ENCODE data around the gene PHF21A.

PHF21A gene

DNA sequence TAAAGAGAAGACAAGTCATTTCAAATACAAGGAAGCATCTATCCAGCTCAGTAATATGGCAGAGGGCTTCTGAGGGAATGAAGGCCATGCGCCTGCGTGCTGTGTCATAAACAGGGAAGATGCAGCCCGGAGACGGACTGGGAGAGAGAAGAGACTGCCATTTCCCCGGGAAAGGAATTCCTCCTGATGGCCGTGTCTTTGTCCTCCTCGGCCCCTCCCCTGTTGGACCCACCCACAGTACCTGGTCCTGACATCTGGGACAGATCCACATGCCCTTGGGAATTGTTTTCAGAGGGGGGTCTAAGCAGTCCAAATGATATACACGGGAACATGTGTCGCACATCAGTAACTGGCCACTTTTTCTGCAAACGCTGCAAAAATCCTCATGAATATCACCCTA is 183.3 kb downstream of the PHF21A start:
- Mint-ChIP-seq H3K36me3 (ENCODE audit: low read depth) (peaks cover 14% of the 10 kb centered on the region), H3K27me3 (no peaks in the 10 kb centered on the region), H3K27ac (no peak overlapping the region), H3K4me1 (ENCODE audit: low read depth) (peaks cover 7% of the 10 kb centered on the region), H3K4me3 (no peak overlapping the region), H3K9me3 (no peaks in the 10 kb centered on the region)

DNA sequence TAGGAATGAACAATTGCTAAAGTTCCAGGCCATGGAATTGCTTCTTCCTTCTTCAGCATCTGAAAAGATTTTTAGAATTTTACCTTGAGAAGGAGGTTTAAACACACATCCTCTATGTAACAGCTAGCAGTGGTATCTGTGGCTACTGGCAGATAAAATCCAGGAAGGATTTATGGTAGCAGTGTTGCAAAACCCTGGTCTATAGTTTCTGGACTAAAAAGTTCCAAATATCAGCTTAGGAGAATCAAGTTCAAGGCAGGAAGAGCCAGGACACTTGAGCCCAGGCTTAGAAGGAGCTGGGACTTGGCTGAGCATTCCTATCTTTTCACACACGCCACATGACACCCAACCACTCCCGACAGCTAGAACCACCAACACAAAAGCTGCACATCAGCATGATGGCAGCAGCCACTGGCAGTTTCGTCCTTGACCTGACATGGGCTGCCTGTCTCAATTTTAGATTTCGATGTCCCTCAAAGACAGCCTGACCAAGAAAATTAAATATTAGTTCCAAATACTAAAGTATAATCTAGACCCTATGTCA is 184.7 kb downstream of the PHF21A start:
- H3K9me3 Mint-ChIP-seq: no peaks in the 10 kb centered on the region
- H3K27ac Mint-ChIP-seq: no peak overlapping the region
- no peaks in the 10 kb centered on the region for H3K27me3 Mint-ChIP-seq
- no peak overlapping the region for H3K4me3 Mint-ChIP-seq
- H3K36me3 Mint-ChIP-seq (ENCODE audit: low read depth): peaks cover 10% of the 10 kb centered on the region
- peaks cover 8% of the 10 kb centered on the region for H3K4me1 Mint-ChIP-seq (ENCODE audit: low read depth)

DNA sequence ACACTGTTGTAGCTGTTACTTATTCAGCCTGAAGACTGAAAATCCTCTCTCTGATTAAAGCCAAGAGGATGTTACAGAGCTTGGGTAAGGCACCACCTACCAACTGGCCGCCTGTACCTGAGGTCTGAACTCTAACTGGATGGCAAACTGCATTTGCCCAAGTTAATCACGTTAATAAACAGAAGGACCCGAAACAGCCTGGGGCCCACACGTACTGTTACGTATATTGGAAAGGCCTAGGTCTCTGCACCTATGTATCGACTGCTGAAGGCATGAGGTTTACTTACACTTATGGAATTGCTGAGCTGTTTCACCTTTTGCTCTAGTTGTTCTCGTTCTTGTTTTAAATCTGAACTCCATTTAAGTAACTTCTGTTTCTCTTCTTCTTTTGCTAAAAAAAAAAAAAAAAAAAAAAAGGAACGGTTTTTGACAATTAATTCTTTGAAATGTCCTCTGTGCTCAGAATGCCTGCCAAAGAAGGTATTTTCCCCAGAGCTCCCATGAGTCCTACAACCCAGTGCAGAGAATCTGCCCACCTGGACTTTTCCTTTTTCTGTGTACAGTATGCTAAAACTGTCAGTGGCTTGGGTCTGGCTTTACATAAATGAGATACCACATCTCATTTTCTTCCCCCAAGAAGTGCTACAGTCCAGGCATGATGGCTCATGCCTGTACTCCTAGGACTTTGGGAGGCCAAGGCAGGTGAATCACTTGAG is 185.7 kb downstream of the PHF21A start:
- Mint-ChIP-seq H3K36me3 (ENCODE audit: low read depth) (peaks cover 10% of the 10 kb centered on the region), H3K9me3 (no peaks in the 10 kb centered on the region), H3K27ac (no peak overlapping the region), H3K4me1 (ENCODE audit: low read depth) (peaks cover 9% of the 10 kb centered on the region), H3K27me3 (no peaks in the 10 kb centered on the region), H3K4me3 (no peak overlapping the region)

DNA sequence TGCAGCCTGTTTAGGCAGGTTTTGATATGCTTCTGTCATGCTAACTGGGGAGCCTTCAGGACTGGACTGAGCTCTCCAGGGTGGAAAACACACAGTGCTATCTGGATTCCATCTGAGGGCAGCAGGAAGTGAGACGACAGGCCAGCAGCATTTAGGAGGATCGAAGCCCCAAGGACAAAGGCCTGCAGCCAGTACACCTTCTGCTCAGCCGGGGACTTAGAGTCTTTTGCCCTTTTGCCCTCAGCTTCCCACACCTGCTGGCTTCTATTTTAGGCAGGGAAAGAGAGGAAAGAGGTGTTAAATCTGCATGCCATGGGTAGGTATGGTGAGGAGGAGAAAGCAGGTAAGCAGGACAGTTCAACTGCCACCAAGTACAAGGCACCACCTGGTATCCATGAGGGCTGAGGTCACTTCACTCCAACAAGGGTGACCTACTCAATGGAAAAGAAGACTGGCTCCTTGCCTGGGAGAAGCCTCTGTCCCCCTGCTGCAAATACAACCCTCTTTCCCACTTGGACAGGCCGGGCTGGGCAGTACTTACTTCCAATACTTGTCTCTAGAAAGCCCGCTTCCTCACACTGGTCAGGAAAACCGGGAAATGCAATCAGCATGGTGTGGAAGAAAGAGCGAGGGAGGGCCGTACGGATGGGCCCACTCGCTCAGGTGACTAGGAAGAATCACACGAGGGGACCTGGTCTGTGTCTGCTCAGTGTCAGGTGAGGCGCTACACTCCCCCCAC is 186.5 kb downstream of the PHF21A start:
- H3K4me1 Mint-ChIP-seq (ENCODE audit: low read depth): peaks cover 17% of the 10 kb centered on the region
- no peaks in the 10 kb centered on the region for H3K9me3 Mint-ChIP-seq
- H3K27ac Mint-ChIP-seq: no peak overlapping the region
- H3K27me3 Mint-ChIP-seq: no peaks in the 10 kb centered on the region
- H3K36me3 Mint-ChIP-seq (ENCODE audit: low read depth): peaks cover 16% of the 10 kb centered on the region
- H3K4me3 Mint-ChIP-seq: no peak overlapping the region

DNA sequence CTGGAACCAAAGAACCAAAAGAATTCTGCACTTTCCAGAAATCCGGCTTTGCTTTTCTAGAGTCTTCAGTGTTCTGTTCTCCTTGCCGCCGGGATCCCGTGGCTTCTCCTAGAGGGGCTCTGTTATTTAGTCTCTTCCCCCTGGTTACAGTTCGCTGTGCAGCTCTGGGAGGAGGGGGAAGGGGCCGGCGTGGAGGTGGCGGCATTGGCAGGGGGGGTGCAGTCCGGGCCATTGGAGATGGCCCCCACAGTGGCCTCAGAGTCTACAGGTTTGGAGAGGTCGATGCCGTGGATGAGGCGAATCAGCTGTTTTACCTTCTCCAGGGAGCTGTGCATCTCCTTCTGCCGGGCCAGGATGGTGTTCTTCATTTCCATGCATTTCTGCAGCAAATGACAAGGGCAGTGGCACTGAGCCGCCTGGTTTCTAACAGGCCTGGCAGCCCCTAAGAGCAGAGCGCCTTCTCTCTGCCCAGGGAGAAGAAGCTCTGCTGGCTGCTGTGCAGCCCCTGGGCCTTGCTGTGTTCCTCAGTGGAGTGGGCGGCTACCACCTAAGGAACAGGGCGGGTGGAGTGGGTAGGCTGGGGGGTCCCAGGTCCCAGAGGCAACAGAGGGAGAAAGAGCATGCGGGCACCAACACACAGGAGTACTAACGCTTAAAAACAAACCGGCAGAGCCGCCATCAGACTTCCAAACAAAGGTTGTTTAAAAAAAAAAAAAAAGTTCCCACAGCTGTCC is 187.2 kb downstream of the PHF21A start:
- H3K9me3 Mint-ChIP-seq: no peaks in the 10 kb centered on the region
- no peak overlapping the region for H3K4me3 Mint-ChIP-seq
- no peak overlapping the region for H3K27ac Mint-ChIP-seq
- peaks cover 16% of the 10 kb centered on the region for H3K36me3 Mint-ChIP-seq (ENCODE audit: low read depth)
- no peaks in the 10 kb centered on the region for H3K27me3 Mint-ChIP-seq
- peaks cover 19% of the 10 kb centered on the region for H3K4me1 Mint-ChIP-seq (ENCODE audit: low read depth)

DNA sequence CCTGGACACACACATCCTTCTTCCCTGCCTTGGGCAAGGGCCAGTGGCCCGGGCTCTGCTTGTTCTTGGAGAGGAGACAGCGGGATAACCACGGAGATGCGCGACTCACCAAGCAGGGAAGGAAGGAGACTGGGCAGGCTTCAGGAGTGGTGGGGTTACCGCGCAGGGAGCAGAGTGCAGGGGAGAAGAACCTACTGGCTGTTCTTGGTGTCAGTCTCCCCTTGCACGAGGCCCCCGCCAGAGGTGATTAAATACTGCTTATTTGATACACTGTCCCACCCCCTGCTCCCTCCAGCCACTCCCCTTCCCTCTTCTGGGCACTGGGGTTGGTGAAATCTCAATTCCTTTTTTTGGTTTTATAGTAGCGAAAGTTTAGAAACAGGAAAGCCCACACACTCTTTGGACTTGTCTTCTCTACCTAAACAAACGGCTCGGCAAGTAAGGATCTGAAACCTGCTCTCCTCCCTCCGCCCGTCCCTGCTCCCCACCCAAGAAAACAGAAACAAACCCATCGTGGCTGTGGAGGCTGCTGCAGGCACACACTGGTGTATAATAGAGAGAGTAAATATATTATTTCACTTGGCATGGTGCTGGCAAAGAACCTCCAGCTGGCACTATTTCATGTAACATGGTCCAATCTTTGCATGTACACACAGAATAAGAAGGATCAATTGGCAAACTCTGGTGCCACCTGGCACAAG is 188.0 kb downstream of the PHF21A start:
- Mint-ChIP-seq H3K4me1 (ENCODE audit: low read depth) (peaks cover 19% of the 10 kb centered on the region), H3K36me3 (ENCODE audit: low read depth) (peaks cover 16% of the 10 kb centered on the region), H3K27me3 (no peaks in the 10 kb centered on the region), H3K4me3 (peak overlapping the region; percentile 63), H3K9me3 (no peaks in the 10 kb centered on the region), H3K27ac (no peak overlapping the region)

DNA sequence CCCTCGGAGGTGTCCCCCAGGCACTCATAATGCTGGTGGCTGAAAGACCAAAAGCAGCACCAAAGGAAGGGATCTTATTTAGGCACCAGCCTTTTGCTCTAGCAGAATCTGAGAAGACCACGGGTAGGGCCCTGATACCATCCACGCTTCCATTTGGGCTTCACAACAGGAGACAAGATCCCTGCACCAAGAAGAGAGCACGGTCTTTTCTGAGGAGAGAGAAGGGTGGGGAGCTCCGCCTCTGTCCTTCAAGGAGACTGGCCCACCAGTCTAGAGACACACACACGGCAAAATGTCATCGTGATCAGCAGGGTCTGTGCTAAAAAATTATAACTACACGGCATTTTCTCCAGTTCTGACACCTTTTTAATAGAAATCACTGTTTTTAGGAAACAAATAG is 189.0 kb downstream of the PHF21A start:
- H3K4me3 Mint-ChIP-seq: peak overlapping the region; percentile 63
- no peaks in the 10 kb centered on the region for H3K9me3 Mint-ChIP-seq
- peaks cover 19% of the 10 kb centered on the region for H3K4me1 Mint-ChIP-seq (ENCODE audit: low read depth)
- H3K36me3 Mint-ChIP-seq (ENCODE audit: low read depth): peaks cover 10% of the 10 kb centered on the region
- H3K27ac Mint-ChIP-seq: peak overlapping the region; percentile 2
- no peaks in the 10 kb centered on the region for H3K27me3 Mint-ChIP-seq

DNA sequence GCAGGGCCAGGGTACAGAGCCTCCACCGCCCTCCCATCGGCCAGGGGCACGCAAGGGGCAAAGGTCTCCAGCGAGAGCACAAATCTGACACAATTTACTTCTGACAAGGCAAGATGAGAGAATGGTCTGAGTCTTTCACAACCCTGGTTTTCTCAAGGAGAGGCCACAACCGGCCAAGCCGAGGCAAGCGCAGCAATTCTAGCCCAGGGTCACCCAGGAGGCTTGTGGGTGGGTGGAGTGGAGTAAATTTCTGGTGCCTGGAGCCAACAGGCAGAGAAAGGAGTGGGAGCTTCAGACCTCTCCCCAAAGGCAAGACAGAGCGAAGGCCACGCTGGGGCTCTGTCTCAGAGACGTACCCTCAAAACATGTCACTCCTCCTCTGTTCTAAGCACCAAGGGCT is 189.5 kb downstream of the PHF21A start:
- Mint-ChIP-seq H3K36me3 (ENCODE audit: low read depth) (peaks cover 10% of the 10 kb centered on the region), H3K27ac (peak overlapping the region; percentile 49), H3K4me1 (ENCODE audit: low read depth) (peaks cover 18% of the 10 kb centered on the region), H3K27me3 (no peaks in the 10 kb centered on the region), H3K9me3 (no peaks in the 10 kb centered on the region), H3K4me3 (peak overlapping the region; percentile 31)

DNA sequence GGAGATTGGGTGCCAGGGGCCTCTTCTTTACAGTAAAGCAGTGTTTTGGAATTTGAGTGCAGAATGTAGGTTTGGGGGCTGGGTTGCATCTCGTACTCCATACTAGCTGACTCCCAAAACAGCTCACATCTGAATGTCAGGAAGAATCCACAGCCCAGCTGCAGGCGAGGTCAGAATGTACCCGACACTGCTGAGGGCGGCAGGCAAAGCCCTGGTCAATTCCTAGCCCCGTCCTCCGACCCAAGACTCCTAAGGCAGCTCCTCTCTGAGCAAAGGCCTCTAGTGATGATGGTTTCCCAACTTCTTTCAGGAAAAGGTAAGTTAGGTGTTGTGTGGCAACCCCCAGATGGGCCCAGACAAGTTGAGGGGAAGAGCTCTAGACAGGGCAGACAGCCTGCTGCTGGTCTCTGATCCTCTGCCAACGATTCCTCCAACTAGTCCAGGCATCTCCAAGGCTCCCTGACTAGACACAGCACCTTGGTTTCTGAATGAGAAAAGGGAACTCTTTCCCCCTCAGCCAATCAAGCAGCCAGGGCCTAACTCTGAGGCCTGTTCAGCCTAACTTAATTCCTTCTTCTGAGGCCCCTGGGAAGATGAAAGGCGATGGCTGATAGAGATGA is 190.2 kb downstream of the PHF21A start:
- peaks cover 10% of the 10 kb centered on the region for H3K36me3 Mint-ChIP-seq (ENCODE audit: low read depth)
- no peaks in the 10 kb centered on the region for H3K27me3 Mint-ChIP-seq
- peaks cover 15% of the 10 kb centered on the region for H3K4me1 Mint-ChIP-seq (ENCODE audit: low read depth)
- peak overlapping the region; percentile 49 for H3K27ac Mint-ChIP-seq
- no peaks in the 10 kb centered on the region for H3K9me3 Mint-ChIP-seq
- H3K4me3 Mint-ChIP-seq: peak overlapping the region; percentile 31

DNA sequence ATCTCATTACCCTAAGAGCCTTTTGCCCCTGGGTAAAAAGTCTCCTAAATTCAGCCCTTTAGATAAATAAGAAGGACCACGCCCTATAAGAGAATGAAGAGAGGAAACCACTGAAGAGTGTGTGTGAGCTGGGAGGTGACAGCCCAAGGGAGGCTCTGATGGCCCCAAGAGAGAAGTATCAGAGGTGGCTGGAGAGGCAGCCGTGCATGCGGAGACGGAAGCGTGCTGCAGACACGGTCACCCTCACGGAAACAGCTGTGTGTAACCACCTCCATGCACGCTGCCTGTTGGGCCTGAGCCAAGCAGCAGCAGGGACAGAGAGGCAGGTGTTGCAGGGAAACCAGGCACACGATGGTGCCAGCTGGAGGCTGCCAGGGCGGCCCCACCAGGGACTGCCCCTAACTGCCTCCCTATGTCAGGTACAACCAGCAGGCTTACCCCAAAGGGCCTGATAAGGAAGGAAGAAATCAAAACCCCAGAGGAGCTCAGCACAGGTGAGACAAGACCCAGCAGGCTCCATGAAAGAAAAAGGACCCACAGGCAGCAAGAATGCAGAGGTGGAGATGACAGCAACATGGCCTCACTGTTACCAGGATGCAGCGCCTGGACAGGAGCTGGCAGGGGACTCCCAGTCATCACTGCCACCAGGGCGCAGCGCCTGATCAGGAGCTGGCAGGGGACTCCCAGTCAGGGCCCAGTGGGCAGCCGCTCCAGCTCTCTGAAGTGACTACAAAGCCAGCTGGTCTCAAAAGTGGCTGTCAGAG is 191.0 kb downstream of the PHF21A start:
- no peaks in the 10 kb centered on the region for H3K9me3 Mint-ChIP-seq
- H3K4me3 Mint-ChIP-seq: peak overlapping the region; percentile 66
- no peaks in the 10 kb centered on the region for H3K27me3 Mint-ChIP-seq
- peak overlapping the region; percentile 81 for H3K27ac Mint-ChIP-seq
- peaks cover 15% of the 10 kb centered on the region for H3K4me1 Mint-ChIP-seq (ENCODE audit: low read depth)
- H3K36me3 Mint-ChIP-seq (ENCODE audit: low read depth): peaks cover 10% of the 10 kb centered on the region

DNA sequence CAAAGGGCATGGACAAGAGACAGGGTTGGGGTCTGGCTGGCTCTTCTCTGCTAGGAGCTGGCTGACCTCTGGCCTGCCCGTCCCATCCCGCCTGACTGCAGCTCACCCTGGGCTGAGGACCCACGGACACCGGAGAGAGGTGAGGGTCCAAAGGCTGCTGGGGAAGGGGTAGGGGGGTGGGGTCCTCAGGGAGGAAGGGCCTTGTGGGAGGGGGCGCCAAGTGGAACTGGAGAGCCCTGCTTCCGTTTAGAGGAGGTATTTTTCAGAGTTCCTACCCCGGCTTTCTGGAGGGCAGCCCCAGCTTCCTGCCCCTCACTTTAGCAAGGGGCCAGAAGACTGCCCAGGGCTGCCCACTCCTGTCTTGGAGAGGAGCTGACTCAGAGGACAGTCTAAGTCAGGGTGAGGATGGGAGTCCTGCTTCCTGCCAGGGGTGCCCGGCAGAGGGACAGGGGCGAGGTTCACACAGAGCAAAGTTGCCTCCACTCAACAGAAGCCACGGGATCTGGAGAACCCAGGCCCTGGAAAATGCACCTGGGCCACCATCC is 191.7 kb downstream of the PHF21A start:
- peak overlapping the region; percentile 81 for H3K27ac Mint-ChIP-seq
- peaks cover 10% of the 10 kb centered on the region for H3K36me3 Mint-ChIP-seq (ENCODE audit: low read depth)
- peaks cover 15% of the 10 kb centered on the region for H3K4me1 Mint-ChIP-seq (ENCODE audit: low read depth)
- H3K9me3 Mint-ChIP-seq: no peaks in the 10 kb centered on the region
- H3K27me3 Mint-ChIP-seq: no peaks in the 10 kb centered on the region
- H3K4me3 Mint-ChIP-seq: peak overlapping the region; percentile 66

DNA sequence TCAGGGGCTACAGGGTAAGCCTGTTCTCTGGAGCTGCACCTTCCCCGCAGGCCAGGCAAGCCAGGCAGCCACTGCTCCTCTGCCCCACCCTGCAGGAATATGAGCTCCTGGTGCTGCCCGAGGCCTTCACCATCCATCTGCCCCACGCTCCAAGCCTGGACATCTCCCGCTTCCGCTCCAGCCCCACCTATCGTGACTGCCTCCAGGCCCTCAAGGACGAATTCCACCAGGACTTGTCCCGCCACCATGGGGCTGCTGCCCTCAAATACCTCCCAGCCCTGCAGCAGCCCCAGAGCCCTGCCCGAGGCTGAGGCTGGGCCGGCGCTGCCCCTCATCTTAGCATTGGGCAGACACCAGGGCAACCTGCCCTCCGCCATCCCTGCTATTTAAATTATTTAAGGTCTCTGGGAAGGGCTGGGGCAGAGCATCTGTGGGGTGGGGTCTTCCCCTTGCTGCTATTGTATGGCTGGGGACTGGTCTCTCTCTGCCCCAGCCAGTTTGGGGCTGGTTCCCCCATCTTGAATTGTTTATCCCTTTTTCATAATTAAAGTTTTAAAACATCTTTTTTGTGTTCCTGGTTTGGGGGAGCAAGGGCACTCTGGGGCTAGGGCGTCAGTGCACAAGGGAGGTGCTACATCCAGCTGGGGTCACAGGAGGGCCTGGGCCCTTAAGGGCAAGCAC is 192.6 kb downstream of the PHF21A start:
- Mint-ChIP-seq H3K9me3 (no peaks in the 10 kb centered on the region), H3K4me3 (no peak overlapping the region), H3K27me3 (peaks cover 5% of the 10 kb centered on the region), H3K36me3 (ENCODE audit: low read depth) (peaks cover 10% of the 10 kb centered on the region), H3K4me1 (ENCODE audit: low read depth) (peaks cover 21% of the 10 kb centered on the region), H3K27ac (no peak overlapping the region)

All from stimulated activated naive CD8-positive, alpha-beta T cell treated with anti-CD3 and anti-CD28 coated beads, Interleukin-15, Interleukin-2, amounts not matched to agents 100 ng/mL and 50 ng/mL, for 24 hours (primary cell).